HFFc6 (cell line): ENCODE results near the gene CIZ1. TPM values are rescaled to one million over a fixed set of nuclear protein-coding genes. Genes with fewer than 3 reads are reported as not detected.

Source experiments
- DNase-seq: peaks from one replicate; pipeline ENCODE4 v3.0.0-alpha.2; 2018
- H3K27ac Mint-ChIP-seq: 2 replicates; pipeline ENCODE4 v1.8.0; 2020; ENCODE audit warnings: mild to moderate bottlenecking, mixed read lengths
- H3K27me3 Mint-ChIP-seq: 2 replicates; pipeline ENCODE4 v1.8.0; 2021; ENCODE audit warnings: mild to moderate bottlenecking, moderate library complexity, mixed read lengths; ENCODE audit not compliant: insufficient read depth
- H3K36me3 Mint-ChIP-seq: 2 replicates; pipeline ENCODE4 v1.8.0; 2021; ENCODE audit warnings: low read depth, mixed read lengths
- H3K4me1 Mint-ChIP-seq: 2 replicates; pipeline ENCODE4 v1.8.0; 2020; ENCODE audit warnings: low read depth, mixed read lengths
- H3K4me3 Mint-ChIP-seq: 2 replicates; pipeline ENCODE4 v1.8.0; 2020; ENCODE audit warnings: mild to moderate bottlenecking, moderate library complexity, mixed read lengths
- H3K9me3 Mint-ChIP-seq: 2 replicates; pipeline ENCODE4 v1.8.0; 2020; ENCODE audit warnings: mild to moderate bottlenecking, mixed read lengths
- total RNA-seq, 6 experiments: library from RNA; stranded (reverse); fragmentation: NEBNext Ultra II Directional; extraction: Animal tissue kit (Norgen Biotek cat#: 25700); gene quantifications; 2 replicates in 1 of 6; 3 replicates in 5 of 6; pipeline ENCODE4 v1.2.3, GENCODE V29; 2021
- TF ChIP-seq, protein P1 (sequence below): fragments of 200-600 bp; sonication (generic); IDR thresholded peaks from 2 replicates; pipeline ENCODE4 v1.5.0; 2021; ENCODE audit warnings: antibody characterized with exemption, mild to moderate bottlenecking

The CIZ1 gene
- total RNA-seq, 6 experiments from 2014 or later, result 119 to 168 (median 148) TPM

DNA sequence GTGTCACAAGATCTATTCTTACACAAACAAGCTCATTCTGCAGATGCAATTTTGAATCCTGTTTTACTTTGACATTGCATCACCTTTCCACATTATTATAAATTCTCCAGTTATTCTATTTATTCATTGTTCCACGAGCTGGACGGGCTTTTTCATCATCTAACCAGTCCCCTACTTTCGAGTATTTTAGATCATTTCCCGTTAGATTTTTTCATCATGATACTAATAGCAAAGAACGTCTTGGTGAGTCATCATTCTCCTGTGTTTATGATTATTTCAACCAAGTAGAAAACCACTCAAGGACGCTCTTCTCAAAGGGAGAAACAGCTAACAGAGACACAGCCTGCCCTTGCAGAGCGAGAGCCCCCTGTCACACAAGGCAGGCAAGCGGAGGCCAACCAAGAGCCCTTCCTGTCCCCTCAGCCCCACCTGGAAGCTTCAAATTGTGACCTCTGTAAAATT is 16.2 kb downstream of the CIZ1 start:
- Mint-ChIP-seq H3K4me3 (no peak overlapping the region), H3K36me3 (peaks cover 9% of the 10 kb centered on the region; the same call in 1 of the 2 replicates), H3K9me3 (no peaks in the 10 kb centered on the region), H3K27ac (peak overlapping the region; percentile 17), H3K4me1 (peaks cover 13% of the 10 kb centered on the region), H3K27me3 (no peaks in the 10 kb centered on the region)
- no peak for DNase-seq
- TF ChIP-seq, protein P1, sequence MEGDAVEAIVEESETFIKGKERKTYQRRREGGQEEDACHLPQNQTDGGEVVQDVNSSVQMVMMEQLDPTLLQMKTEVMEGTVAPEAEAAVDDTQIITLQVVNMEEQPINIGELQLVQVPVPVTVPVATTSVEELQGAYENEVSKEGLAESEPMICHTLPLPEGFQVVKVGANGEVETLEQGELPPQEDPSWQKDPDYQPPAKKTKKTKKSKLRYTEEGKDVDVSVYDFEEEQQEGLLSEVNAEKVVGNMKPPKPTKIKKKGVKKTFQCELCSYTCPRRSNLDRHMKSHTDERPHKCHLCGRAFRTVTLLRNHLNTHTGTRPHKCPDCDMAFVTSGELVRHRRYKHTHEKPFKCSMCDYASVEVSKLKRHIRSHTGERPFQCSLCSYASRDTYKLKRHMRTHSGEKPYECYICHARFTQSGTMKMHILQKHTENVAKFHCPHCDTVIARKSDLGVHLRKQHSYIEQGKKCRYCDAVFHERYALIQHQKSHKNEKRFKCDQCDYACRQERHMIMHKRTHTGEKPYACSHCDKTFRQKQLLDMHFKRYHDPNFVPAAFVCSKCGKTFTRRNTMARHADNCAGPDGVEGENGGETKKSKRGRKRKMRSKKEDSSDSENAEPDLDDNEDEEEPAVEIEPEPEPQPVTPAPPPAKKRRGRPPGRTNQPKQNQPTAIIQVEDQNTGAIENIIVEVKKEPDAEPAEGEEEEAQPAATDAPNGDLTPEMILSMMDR, result no peak

DNA sequence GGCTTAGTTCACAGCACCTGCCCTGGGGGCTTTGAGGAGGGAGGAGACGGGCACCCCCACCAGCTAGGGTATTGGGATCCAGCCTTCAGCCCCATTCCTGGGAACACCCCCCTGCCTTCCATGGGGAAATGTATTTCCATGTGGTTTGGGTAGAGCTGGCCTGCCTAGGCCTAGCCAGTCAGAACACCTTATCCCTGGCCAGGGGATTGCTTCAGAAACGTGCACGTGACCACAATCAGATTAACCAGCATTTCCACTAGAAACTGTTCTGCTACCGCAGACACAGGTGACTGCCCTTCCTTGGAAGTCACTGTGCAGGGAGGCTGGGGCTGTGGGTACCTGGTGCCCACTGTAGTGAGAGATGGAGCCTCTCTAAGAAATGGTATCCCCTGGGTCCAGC is 17.3 kb downstream of the CIZ1 start:
- DNase-seq, result no peak
- Mint-ChIP-seq H3K9me3 (no peaks in the 10 kb centered on the region), H3K27me3 (no peaks in the 10 kb centered on the region), H3K4me3 (no peak overlapping the region), H3K4me1 (peaks cover 17% of the 10 kb centered on the region), H3K27ac (no peak overlapping the region), H3K36me3 (peaks cover 13% of the 10 kb centered on the region; the same call in 1 of the 2 replicates)
- TF ChIP-seq, protein P1, result no peak

DNA sequence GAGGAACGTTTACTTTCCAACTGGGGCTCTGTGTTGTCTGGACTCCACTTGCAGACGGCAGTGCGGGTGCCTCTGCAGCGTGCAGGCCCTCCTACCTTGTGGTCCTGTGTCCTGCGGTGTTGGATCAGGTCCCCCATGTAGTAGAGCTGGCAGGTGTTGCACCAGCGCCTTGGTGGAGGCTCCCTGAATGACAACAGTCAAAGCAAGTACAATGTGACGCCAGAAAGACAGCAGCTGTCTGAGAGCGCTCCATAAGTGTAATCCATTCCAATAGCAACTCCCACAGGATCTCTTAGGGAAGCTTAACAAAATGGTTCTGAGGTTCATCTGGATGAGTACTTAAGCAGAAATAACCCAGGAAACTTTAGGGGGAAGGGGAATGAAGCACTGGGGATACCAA is 21.4 kb downstream of the CIZ1 start:
- no peak overlapping the region for H3K4me3 Mint-ChIP-seq
- H3K9me3 Mint-ChIP-seq, result no peaks in the 10 kb centered on the region
- peaks cover 15% of the 10 kb centered on the region for H3K36me3 Mint-ChIP-seq
- H3K27me3 Mint-ChIP-seq, result peaks cover 2% of the 10 kb centered on the region; the same call in 1 of the 2 replicates
- TF ChIP-seq, protein P1, result no peak
- H3K4me1 Mint-ChIP-seq, result peaks cover 13% of the 10 kb centered on the region
- no peak for DNase-seq
- no peak overlapping the region for H3K27ac Mint-ChIP-seq

DNA sequence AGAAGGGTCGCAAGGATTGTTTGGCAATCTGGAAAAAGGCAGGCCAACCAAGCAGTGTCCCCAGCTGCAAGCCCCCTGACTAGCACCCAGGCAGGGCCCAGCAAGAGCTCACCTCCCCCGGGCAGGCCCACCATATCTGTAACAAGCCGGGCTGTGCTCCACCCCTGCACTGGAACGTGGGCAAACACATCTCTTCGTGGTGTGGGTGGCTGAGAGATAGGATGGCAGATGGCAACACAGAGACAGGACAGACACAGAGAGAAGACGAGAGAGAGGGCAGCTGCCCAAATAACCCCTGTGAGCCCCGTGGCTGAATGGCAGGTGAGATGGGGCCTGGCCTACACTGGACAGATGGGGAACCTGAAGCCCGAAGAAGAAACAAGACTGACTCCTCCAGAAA is 21.9 kb downstream of the CIZ1 start:
- peaks cover 15% of the 10 kb centered on the region for H3K36me3 Mint-ChIP-seq
- H3K4me1 Mint-ChIP-seq, result peaks cover 11% of the 10 kb centered on the region
- no peak for DNase-seq
- H3K27ac Mint-ChIP-seq, result no peak overlapping the region
- H3K9me3 Mint-ChIP-seq, result no peaks in the 10 kb centered on the region
- no peak overlapping the region for H3K4me3 Mint-ChIP-seq
- peaks cover 2% of the 10 kb centered on the region; the same call in 1 of the 2 replicates for H3K27me3 Mint-ChIP-seq
- TF ChIP-seq, protein P1, result no peak

DNA sequence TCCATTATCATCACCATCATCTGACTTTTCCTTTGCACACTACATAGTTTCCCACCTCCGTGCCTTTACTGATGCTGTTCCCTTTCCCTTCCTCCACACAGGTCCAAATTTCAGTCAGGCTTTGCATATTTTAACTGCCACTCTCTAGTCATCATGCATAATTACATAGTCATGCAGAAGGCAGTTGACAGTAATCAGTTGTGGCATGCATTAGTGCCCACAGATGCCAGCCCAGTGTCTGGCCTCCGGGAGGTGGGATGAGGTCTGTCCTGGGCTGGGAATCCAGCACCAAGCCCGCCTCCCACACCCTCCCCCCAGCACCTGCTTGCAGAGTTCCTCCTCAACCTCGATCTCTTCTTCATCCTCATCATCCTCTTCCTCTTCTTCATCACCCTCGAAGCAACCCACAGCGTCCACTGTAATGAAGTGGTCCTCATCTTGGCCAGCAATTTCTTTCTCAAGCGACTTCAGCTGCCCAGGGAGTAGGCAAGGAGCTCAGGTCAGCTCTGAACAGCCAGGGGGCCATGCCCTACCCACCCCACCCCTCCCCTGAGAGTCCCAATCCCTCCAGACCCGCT is 22.6 kb downstream of the CIZ1 start:
- H3K4me1 Mint-ChIP-seq, result peaks cover 11% of the 10 kb centered on the region
- no peaks in the 10 kb centered on the region for H3K9me3 Mint-ChIP-seq
- TF ChIP-seq, protein P1, result no peak
- H3K27ac Mint-ChIP-seq, result no peak overlapping the region
- H3K4me3 Mint-ChIP-seq, result no peak overlapping the region
- peaks cover 20% of the 10 kb centered on the region for H3K36me3 Mint-ChIP-seq
- DNase-seq, result no peak
- peaks cover 2% of the 10 kb centered on the region; the same call in 1 of the 2 replicates for H3K27me3 Mint-ChIP-seq
